GM19395 (cell line): ENCODE data around the gene WDR46.
"Not testable (repeated sequence)": the region's sequence is repeated elsewhere in the genome, so short reads cannot be mapped to it uniquely, and the experiment has no call there.

Experiments used
- ATAC-seq: cut with Tn5 transposase; IDR thresholded peaks from one replicate; pipeline ENCODE4 v1.9.1; 2021; ENCODE audit warnings: mild to moderate bottlenecking, moderate library complexity; ENCODE audit not compliant: unreplicated experiment

The WDR46 gene

GRCh38 chr6:33271468-33272274 lies 17.4 kb downstream of the WDR46 start, which contains the start of the genes RPS18 and VPS52:
Gene RPS18, plus strand, starts transcription at chr6:33272075. Its CDS starts 45 bp downstream, at chr6:33272120.
Gene VPS52, minus strand, starts transcription at chr6:33271876. Its CDS starts 201 bp downstream, at chr6:33271675.
- ATAC-seq, result peak; percentile 83

- ATAC-seq, result peak; percentile 4
Observed at GRCh38 chr6:33271117-33271467, 17.9 kb downstream of the WDR46 start.

GRCh38 chr6:33264015-33264414 lies 25.0 kb downstream of the WDR46 start:
- no peak for ATAC-seq

GRCh38 chr6:33262490-33262889 lies 26.5 kb downstream of the WDR46 start:
- ATAC-seq, result not testable (repeated sequence)

- no peak for ATAC-seq
Observed at GRCh38 chr6:33259032-33259431, 30.0 kb downstream of the WDR46 start.

GRCh38 chr6:33254591-33254990 lies 34.4 kb downstream of the WDR46 start:
- no peak for ATAC-seq

- ATAC-seq, result no peak
Observed at GRCh38 chr6:33252759-33253158, 36.3 kb downstream of the WDR46 start.

GRCh38 chr6:33251395-33252012 lies 37.5 kb downstream of the WDR46 start:
- ATAC-seq, result no peak

GRCh38 chr6:33250731-33251130 lies 38.3 kb downstream of the WDR46 start:
- no peak for ATAC-seq

GRCh38 chr6:33249732-33250630 lies 39.1 kb downstream of the WDR46 start:
- ATAC-seq, result no peak

- ATAC-seq, result peak; percentile 88
Observed at GRCh38 chr6:33248932-33249731, 39.9 kb downstream of the WDR46 start.

- ATAC-seq, result peak; percentile 11
Observed at GRCh38 chr6:33248643-33248931, 40.5 kb downstream of the WDR46 start.

- ATAC-seq, result peak; percentile 49
Observed at GRCh38 chr6:33247977-33248642, 40.9 kb downstream of the WDR46 start.

GRCh38 chr6:33243476-33243875 lies 45.6 kb downstream of the WDR46 start:
- no peak for ATAC-seq

GRCh38 chr6:33241968-33242367 lies 47.1 kb downstream of the WDR46 start:
- no peak for ATAC-seq

- no peak for ATAC-seq
Observed at GRCh38 chr6:33237741-33238140, 51.3 kb downstream of the WDR46 start.

GRCh38 chr6:33236852-33237251 lies 52.2 kb downstream of the WDR46 start:
- ATAC-seq, result no peak

GRCh38 chr6:33236328-33236727 lies 52.7 kb downstream of the WDR46 start:
- ATAC-seq, result no peak

- no peak for ATAC-seq
Observed at GRCh38 chr6:33235221-33235634, 53.8 kb downstream of the WDR46 start.
